GM19023 (cell line): ENCODE measurements around the gene DCLK1.
"Not testable (repeated sequence)": the region's sequence is repeated elsewhere in the genome, so short reads cannot be mapped to it uniquely, and the experiment has no call there.

Experiments used
- ATAC-seq: cut with Tn5 transposase; IDR thresholded peaks from one replicate; pipeline ENCODE4 v1.9.1; 2021; ENCODE audit warnings: mild to moderate bottlenecking, moderate library complexity; ENCODE audit not compliant: unreplicated experiment

Gene DCLK1

DNA sequence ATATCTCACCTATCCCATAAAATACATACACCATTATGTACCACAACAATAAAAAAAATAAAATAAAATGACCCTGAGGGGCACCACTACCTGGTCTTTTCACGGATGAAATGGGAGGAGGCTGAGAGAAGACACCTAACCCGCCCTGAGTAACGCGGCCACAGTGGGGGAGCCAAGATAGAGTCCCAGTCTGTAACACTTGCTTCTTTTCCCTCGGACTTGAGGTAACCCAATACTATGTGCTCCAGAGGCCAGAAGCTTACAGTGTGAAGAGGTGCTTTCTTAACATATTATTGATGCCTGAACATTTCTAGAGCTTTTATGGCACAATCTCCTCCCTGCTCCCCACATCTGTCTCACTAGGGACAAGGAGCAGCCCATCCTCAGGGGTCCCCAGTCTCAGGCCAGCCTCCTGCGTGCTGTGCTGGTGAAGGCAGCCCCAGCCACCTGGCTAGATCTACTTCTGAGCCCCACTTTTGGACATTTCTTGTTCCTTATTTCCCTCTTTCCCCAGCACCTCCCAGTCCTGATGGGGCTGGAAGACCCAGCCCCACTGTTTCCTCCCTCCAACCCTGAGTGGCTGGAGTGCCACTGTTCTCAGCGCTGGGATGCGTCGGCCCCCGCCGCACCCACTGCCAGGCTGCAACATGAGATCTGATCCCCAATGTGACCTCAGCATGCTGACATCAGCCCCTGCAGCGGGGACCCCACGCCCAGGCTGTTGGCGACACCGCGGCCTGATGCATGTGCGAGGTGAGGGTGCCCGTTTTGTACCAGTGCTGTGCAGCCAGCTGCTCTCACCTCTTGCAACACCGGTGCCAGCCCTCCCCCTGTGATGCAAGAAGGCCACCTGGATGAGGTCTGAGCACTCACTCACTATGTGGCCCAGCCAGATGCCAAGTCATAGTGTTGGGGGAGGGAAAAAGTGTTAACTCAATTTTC is 143.3 kb downstream of the DCLK1 start:
- ATAC-seq = no peak

DNA sequence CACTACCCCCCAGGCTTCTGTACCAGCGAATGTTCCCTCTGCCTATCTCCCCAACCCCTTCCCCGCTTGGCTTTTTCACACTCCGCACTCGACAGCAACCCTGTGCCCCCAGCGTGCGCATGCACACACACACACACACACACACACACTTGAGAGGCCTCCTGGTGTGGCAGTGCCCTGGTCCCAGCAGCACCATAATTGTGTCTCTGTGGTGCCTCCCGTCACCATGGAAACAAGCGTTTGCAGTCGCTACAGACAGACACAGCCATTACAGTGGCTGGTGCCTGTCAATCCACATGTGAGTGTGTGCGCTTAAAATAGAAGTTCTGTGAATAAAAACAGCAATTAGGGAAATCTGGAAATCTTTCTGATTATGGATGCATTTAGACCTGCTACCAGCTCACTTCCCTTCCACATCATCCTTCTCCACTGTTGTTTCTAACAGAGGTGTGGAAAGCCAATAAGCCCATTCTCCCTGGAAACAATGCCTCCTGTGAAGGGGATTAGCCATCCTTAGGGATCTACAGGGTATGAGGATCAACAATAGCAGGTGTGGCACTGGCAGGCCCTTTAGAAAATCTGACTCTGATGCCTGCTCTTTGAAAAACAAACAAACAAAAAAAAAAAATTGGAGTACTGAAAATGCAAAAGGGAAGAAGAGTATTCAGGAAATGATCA is 146.3 kb downstream of the DCLK1 start:
- no peak for ATAC-seq

DNA sequence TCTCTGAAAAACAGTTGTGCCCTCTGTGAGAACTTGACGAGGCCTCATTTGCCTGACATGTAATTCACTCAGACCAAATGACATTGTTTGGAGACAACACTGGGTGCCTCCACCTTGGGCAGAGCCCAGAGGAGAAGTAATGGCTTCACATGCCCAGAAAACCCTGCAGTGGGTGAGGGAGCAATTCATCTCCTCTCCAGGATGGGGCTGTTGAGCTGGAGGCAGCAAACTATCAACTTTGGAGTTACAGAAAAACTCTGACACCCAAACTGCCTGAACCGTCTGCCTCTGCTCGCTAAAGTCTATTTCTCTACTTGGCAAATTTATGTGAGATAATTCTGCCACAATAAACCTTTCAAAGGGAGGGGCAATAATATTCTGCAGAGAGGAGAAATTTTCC is 146.9 kb downstream of the DCLK1 start:
- ATAC-seq = no peak

DNA sequence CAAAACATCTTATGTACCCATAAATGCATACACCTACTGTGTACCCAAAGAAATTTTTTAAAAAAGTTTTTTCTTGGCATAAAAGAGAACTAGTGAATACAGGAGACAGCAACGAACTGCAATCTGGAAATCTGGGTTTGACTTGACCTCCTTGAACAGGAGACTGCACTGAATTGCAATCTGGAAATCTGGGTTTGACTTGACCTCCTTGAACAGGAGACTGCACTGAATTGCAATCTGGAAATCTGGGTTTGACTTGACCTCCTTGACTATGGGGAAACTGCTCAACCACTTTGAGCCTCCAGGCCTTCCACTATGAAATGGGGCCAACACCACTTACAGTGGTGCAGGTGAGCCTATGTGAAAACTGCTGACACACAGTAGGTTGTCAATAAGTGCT is 147.5 kb downstream of the DCLK1 start:
- ATAC-seq = not testable (repeated sequence)

DNA sequence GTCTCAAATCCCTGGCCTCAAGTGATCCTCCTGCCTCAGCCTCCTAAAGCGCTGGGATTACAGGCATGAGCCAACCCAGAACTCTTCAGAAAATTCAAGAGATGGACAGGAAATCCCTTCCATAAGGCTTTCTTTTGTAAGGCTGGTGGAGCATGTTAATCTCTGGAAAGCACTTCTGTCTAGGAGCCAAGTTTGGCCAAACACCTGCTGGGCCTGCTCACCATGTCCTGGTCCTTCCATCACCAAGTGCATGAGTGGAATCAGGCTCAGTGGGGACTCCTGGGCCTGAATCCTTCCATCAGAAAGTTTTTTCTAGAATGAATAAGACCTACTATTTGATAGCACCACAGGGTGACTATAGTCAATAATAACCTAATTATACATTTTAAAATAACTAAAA is 148.0 kb downstream of the DCLK1 start:
- ATAC-seq = no peak

DNA sequence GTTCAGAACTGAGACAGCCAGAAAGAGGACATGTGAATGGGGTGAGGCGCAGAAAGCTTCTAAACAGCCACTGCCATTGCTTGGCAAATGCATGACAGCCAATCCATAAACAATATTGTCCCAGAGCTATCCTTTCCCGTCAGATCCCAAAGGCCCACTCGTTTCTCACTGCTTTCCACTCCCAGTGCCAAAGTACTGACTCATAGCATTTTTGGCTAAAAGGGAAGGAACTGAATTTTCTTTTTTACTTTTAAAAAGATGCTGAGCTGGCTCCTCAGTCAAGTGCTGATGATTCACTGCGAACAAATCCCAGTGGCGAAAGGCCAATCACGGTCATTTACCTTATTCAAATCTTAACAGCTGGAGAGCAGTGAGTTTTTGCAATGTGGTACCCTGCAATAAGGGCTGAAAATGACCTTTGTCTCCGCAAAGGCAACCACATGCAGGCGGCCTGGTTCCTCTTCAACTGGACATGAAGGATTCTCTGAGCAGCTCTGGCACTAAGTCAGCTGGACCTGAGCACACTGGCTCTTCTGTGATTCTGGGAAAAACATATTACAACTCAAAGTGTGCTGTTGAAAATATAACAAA is 151.7 kb downstream of the DCLK1 start:
- ATAC-seq = no peak

DNA sequence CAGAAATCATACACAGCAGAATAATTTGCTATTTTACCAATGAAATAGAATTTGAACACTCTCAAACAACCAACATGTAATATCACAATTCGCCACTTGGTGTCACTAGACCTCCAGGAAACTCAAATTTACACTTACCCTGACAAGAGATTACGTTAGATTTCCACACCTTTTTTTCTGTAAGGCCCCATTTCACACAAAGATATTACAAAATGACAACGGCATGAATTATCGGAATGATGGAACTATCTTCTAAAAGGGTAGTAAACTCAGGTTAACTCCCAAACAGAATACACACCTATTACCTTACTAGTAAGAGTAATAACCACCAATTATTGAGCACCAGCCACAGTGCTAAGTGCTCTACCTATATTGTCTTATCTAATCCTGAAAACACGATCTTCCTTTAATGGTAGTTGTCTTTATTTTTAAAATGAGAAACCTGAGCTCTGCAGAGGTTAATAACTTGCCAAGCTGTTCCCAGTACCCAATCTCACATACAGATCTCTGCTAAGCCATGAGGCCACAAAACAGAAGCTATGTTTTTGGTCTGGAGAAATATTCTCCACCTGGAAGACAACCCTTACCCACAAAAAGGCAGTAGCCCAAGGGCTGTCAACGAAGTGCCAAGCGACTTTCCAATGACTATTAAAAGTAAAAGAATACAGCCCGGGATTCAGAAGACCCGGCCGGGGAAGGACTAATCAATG is 152.4 kb downstream of the DCLK1 start:
- ATAC-seq = no peak

DNA sequence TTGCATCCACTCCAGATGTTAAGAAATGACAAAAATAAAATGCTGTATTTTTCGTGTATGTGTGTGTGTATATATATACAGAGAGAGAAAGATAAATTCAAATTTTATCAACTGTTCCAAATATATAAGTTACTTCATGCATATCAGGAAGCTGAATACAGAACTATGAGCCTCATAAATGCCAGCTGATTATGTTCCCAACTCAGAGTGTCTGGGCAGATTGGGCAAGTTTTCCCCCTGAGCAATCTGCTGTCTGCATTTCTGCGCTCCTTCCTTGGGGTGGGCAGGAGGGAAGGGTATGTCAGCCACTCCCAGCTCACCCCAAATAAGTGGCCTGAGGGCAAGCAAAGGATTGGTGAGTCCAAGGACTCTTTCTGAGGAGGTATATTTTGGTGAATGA is 154.1 kb downstream of the DCLK1 start:
- no peak for ATAC-seq

- ATAC-seq = no peak
Observed at GRCh38 chr13:35976126-35976525, 155.1 kb downstream of the DCLK1 start.

- not testable (repeated sequence) for ATAC-seq
Observed at GRCh38 chr13:35966951-35967350, 164.2 kb downstream of the DCLK1 start.

DNA sequence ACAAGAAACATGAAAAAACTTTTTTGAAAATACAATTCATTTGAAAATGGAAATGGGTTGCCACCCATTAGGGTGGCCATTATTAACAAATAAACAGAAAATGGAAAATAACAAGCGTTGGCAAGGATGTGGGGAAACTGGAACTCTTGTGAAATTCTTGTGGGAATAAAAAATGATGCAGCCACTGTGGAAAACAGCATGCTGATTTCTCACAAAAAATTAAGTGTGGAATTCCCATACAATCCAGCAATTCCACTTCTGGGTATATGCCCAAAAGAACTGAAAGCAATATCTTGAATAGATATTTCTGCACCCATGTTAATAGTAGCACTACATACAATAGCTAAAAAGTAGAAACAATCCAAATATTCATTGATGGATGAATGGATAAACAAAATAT is 165.2 kb downstream of the DCLK1 start:
- ATAC-seq = no peak

DNA sequence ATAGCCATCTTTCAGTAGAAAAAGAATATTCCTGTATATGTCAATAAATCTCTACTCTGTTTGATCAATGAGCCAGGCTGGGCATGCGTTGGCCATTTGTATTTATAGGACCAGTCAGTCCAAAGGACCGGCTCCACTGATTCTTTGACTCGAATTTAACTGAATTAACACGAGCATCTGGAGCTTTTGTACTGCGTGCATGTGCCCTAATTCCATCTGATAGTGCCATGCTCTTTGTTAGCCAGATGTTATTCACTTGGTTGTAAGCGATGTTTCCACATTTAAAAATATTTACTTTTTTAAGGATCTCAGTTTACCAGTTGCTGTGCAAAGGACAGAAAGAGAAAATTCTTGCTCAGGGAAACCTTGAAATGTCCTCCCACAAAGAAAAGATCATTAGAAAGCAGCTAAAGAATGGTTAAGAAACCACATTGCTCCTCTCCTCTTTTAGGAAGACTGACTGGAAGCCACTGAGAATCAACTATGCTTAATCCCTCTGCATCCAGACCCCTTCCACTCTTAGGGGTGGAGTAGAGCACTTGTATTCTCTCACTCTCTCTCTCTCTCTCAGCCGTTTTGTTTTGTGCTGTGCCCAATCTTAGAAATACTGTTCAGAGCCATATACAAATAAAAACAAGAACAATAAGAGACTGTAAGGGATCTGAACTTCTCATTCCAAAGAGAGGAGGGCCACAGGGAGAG is 165.8 kb downstream of the DCLK1 start:
- ATAC-seq = no peak

- ATAC-seq = no peak
Observed at GRCh38 chr13:35964863-35965180, 166.4 kb downstream of the DCLK1 start.

DNA sequence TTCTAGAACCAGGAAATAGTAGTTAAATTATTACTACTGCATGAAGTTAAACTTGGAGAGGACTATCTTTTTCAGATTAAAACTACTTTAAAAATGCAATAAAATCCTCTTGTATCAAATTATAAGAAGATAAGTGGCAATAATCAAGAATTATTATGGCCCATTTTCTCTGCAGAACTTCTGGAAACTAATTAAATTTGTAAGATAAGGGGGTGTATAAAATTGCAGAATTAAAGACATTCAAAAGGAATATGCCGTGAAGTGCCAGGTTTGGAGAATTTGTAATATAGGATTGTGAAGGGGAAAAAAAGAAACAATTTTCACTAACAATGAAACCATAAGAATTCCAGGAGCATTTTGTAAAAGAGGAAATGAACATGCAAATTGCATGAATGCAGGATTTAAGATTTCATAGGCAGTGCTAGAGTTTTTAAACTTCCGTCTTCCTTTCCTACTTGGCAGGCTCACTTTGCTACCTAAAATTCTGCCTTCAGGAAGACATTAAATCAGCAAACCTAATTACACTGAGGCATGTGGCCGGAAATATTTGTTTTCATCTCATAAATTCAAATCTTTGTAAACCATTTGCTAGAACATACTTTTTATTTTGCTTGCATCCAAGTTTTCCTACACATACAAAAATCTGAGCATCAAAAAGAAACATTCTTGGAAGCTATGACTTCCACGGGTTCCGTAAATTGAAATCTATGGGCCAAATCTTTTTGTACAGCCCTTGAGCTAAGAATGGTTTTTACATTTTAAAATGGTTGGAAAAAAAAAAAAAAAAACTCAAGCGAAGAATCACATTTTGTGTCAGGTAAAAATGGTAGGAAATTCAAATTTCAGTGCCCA is 166.9 kb downstream of the DCLK1 start:
- ATAC-seq = no peak

DNA sequence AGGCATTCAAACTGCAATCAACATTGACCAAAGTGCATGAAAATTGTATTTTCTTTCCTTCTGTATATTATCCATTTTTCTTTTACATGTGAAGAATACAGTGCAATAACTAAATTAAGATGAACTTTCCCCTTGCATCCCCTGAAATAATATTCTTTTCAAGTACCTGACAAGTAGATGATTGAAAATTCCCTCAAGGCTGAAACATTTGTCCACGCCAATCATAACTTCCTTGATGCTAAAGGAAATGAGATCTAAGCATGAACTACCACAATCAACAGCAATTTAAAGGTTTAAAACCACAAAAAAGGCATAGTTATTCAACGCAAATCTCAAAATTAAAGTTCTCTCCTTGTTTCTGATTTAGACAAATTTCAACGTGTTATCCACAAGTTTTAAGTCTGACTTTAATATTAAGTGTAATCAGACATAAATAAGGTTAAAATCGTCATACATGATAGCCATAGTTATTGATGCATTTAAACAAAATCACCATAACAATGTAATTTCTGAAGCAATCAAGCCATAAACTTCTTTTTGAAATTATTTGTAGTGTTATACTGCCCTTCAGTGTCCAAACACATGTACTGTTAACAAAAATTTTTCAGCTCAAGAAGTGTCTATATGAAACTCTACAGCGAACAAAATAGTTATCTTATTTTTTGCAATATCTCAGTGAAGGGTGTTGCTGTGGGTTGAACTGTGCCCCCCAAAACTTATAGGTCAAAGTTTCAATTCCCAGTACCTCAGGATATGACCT is 169.5 kb downstream of the DCLK1 start:
- no peak for ATAC-seq

GRCh38 chr13:35961002-35961401 is 170.2 kb downstream of the DCLK1 start:
- ATAC-seq = no peak

GRCh38 chr13:35957996-35958395 is 173.2 kb downstream of the DCLK1 start:
- ATAC-seq = no peak

GRCh38 chr13:35957241-35957731 is 173.9 kb downstream of the DCLK1 start:
- ATAC-seq = no peak

DNA sequence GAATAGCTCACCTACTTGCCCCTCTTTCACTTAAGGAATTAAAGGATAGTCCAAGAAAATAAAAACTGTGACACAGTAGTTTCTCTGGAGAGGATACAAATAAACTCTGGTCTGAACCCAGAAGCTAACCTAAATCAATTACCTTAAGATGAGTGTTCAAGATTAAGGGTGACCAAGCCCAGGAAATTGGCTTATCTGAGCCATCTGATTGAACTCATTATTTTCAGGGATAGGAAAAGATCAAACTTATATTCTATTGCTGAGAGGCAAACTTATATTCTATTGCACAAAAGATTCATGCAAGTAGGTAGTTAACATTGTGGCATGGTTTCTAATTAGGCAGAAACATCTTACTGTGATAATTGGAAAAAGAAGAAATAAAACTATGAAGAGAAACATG is 175.1 kb downstream of the DCLK1 start:
- no peak for ATAC-seq
